Caco-2 (cell line): Measurements from ENCODE around the gene VPS51. TPM values are rescaled to one million over a fixed set of nuclear protein-coding genes. Genes with fewer than 3 reads are reported as not detected.

Experiments used
- BruUV-seq: library from RNA; stranded (reverse); fragments of 400-500 nt; replicated peaks from 2 replicates; lab custom pipeline; 2021; lab: Mats Ljungman, UMichigan
- CTCF ChIA-PET: fragments of 300-600 bp; sonication (Branson Sonifier 250); formaldehyde crosslinking; loops from one replicate; lab custom pipeline; 2022; ENCODE audit warnings: antibody characterized with exemption; lab: Charles Lee
- POLR2A ChIA-PET: fragments of 300-600 bp; sonication (Branson Sonifier 250); formaldehyde crosslinking; loops from one replicate; lab custom pipeline; 2022; ENCODE audit warnings: antibody characterized with exemption; lab: Charles Lee
- DNase-seq, 2 experiments: peaks; one replicate each; pipeline versions ENCODE4 v3.0.0 to v3.0.0-alpha.2; 2020 to 2022
- H3K27me3 ChIP-seq: replicated peaks from 2 replicates; pipeline ENCODE4 v1.6.0; 2011; ENCODE audit warnings: low read length; ENCODE audit not compliant: control insufficient read depth, insufficient read depth
- H3K36me3 ChIP-seq: 2 replicates; pipeline ENCODE4 v1.5.1; 2011; ENCODE audit warnings: low read length; ENCODE audit not compliant: control insufficient read depth, insufficient read depth
- H3K4me1 ChIP-seq: fragments of 250-450 bp; sonication (Bioruptor Pico); 2 replicates; pipeline ENCODE4 v1.5.1; 2020; ENCODE audit warnings: mild to moderate bottlenecking
- H3K4me3 ChIP-seq: 2 replicates; pipeline ENCODE4 v1.5.1; 2011; ENCODE audit warnings: low read depth, mild to moderate bottlenecking, control low read depth, low read length
- H3K9me3 ChIP-seq: fragments of 250-450 bp; sonication (Bioruptor Pico); 2 replicates; pipeline ENCODE4 v1.5.1; 2020; ENCODE audit warnings: mild to moderate bottlenecking, moderate library complexity
- H3K27ac Mint-ChIP-seq: one replicate; pipeline ENCODE4 v1.8.0; 2022; ENCODE audit warnings: mixed read lengths; ENCODE audit not compliant: unreplicated experiment
- H3K27me3 Mint-ChIP-seq: one replicate; pipeline ENCODE4 v1.8.0; 2022; ENCODE audit warnings: mixed read lengths; ENCODE audit not compliant: insufficient read depth, unreplicated experiment
- H3K36me3 Mint-ChIP-seq: one replicate; pipeline ENCODE4 v1.8.0; 2022; ENCODE audit warnings: mild to moderate bottlenecking, mixed read lengths; ENCODE audit not compliant: insufficient read depth, unreplicated experiment
- H3K4me1 Mint-ChIP-seq: one replicate; pipeline ENCODE4 v1.8.0; 2022; ENCODE audit warnings: low read depth, mixed read lengths; ENCODE audit not compliant: unreplicated experiment
- H3K4me3 Mint-ChIP-seq: one replicate; pipeline ENCODE4 v1.8.0; 2022; ENCODE audit warnings: mild to moderate bottlenecking, moderate library complexity, mixed read lengths; ENCODE audit not compliant: unreplicated experiment
- H3K9me3 Mint-ChIP-seq: one replicate; pipeline ENCODE4 v1.8.0; 2022; ENCODE audit warnings: mixed read lengths; ENCODE audit not compliant: unreplicated experiment
- intact Hi-C: fragments of 100-400 bp; cut with micrococcal nuclease; formaldehyde crosslinking; loops from one replicate; pipeline ENCODE4 v1.10.0; 2022; ENCODE audit not compliant: unreplicated experiment
- total RNA-seq: library from RNA; stranded (reverse); gene quantifications from 2 replicates; pipeline ENCODE4 v1.2.3, GENCODE V29; 2022
- TF ChIP-seq, protein P1 (sequence below), 2 experiments: fragments of 200-600 bp in 1 of 2; IDR thresholded peaks; 1 replicate in 1 of 2; 2 replicates in 1 of 2; pipeline versions ENCODE4 v1.5.1 to v1.8.0; 2011 to 2022; ENCODE audit warnings: antibody characterized with exemption in 1 of 2, control low read depth in 1 of 2, inconsistent platforms in 1 of 2, low read depth in 1 of 2, low read length in 1 of 2, mild to moderate bottlenecking in 1 of 2, moderate library complexity in 1 of 2; ENCODE audit not compliant: insufficient read depth in 1 of 2, severe bottlenecking in 1 of 2, unreplicated experiment in 1 of 2

Gene VPS51
- total RNA-seq, 1 experiment from 2014 or later: 158 TPM

DNA sequence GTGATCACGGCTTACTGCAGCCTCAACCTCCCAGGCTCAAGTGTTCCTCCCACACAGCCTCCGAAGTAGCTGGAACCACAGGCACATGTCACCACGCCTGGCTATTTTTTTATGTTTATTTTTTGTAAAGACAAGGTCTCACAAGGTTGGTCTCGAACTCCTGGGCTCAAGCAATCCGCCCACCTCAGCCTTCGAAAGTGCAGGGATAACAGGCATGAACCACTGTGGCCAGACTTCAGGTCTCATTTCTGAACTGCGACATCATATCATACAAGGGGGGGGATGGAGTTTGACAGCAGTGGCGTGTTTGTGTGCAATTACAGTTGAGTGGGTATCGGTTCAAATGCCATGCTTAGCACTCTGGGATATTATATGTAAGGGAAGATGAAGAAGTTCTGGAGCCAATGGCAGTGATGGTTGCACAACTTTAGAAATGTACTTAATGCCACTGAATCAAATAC is 44.6 kb upstream of the VPS51 start:
- Histone ChIP-seq H3K27me3 (no peaks in the 10 kb centered on the region), H3K4me3 (no peak overlapping the region), H3K36me3 (no peaks in the 10 kb centered on the region), H3K9me3 (no peaks in the 10 kb centered on the region), H3K4me1 (no peaks in the 10 kb centered on the region)
- no peaks in the 10 kb centered on the region for H3K9me3 Mint-ChIP-seq
- DNase-seq: no peak
- peaks cover 3% of the 10 kb centered on the region for H3K27me3 Mint-ChIP-seq
- ChIA-PET CTCF (no interaction called here), POLR2A (no interaction called here)
- H3K27ac Mint-ChIP-seq: no peak overlapping the region
- peaks cover 9% of the 10 kb centered on the region for H3K36me3 Mint-ChIP-seq
- intact Hi-C loops: no loop called here
- TF ChIP-seq, protein P1, sequence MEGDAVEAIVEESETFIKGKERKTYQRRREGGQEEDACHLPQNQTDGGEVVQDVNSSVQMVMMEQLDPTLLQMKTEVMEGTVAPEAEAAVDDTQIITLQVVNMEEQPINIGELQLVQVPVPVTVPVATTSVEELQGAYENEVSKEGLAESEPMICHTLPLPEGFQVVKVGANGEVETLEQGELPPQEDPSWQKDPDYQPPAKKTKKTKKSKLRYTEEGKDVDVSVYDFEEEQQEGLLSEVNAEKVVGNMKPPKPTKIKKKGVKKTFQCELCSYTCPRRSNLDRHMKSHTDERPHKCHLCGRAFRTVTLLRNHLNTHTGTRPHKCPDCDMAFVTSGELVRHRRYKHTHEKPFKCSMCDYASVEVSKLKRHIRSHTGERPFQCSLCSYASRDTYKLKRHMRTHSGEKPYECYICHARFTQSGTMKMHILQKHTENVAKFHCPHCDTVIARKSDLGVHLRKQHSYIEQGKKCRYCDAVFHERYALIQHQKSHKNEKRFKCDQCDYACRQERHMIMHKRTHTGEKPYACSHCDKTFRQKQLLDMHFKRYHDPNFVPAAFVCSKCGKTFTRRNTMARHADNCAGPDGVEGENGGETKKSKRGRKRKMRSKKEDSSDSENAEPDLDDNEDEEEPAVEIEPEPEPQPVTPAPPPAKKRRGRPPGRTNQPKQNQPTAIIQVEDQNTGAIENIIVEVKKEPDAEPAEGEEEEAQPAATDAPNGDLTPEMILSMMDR (IDR thresholded peaks at IDR 0.05; ENCODE audit: insufficient read depth in 1 of 2, low read depth in 1 of 2, low read length in 1 of 2, severe bottlenecking in 1 of 2, unreplicated experiment in 1 of 2): no peak
- no peaks in the 10 kb centered on the region for H3K4me1 Mint-ChIP-seq
- no TSS peak for BruUV-seq
- H3K4me3 Mint-ChIP-seq: no peak overlapping the region

DNA sequence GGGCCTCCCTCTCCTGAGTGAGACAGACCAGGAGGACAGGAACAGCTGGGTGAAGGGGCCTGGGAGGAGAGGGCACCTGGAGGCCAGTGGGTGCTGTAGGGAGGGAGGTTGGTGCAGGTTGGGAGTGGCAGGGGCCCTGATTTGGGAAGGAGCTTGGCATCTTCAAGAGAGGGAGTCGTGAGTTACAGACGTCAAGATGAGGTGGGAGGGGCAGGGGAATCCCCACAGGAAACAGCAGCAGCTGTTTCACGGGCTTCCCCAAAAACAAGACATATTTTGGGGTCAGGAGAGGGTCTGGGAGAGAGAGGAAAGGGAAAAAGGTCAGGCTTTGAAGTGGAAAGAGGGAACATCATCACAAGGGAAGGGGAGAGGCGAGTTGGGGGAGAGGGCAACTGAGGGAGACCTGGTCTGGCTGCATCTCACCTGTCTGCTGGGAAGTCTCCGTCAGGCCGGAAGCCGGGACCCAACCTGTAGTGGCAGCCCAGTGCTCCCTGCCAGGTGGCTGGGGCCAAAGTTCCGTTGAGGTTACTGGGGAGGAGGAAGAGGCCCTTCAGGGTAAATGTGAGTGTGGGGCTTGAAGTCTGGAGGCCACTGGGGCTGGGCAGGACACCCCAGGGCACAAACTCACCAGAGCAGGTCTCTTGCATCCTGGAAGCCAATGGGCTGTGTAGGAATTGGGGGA is 42.0 kb upstream of the VPS51 start:
- POLR2A ChIA-PET: interaction anchor here (0.6 kb wide), 1 partner anchor 58 kb away, joined by 3 read pairs; no protein-coding TSS in a partner anchor
- H3K27ac Mint-ChIP-seq: no peak overlapping the region
- intact Hi-C loops: no loop called here

DNA sequence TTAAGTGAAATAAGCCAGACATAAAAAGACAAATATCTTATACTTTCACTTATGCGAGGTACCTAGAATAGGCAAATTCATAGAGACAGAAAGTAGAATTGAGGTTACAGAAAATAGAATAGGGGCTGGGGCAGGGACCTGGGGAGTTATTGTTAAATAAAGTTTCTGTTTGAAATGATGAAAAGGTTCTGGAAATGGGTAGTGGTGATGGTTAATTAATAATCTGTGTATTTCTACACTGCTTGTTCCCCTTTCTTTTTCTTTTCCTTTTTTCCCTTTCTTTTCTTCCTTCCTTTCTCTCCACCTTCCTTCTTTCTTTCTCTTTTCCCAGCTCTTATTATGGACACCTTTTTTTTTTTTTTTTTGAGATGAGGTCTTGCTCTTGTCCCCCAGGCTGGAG is 40.5 kb upstream of the VPS51 start:
- CTCF ChIA-PET: interaction anchor here (1.1 kb wide), 1 partner anchor 178 kb away, joined by 11 read pairs; no protein-coding TSS in a partner anchor
- no peak overlapping the region for H3K27ac Mint-ChIP-seq

More for the DNA sequence above, 42.0 kb upstream of the VPS51 start:
- H3K4me3 Mint-ChIP-seq: no peak overlapping the region
- no peak overlapping the region for H3K4me3 ChIP-seq
- no TSS peak for BruUV-seq
- no peaks in the 10 kb centered on the region for H3K4me1 Mint-ChIP-seq
- peaks cover 4% of the 10 kb centered on the region for H3K36me3 Mint-ChIP-seq
- H3K36me3 ChIP-seq: no peaks in the 10 kb centered on the region
- CTCF ChIA-PET: no interaction called here
- H3K4me1 ChIP-seq: no peaks in the 10 kb centered on the region
- TF ChIP-seq, protein P1 (IDR thresholded peaks at IDR 0.05; ENCODE audit: insufficient read depth in 1 of 2, low read depth in 1 of 2, low read length in 1 of 2, severe bottlenecking in 1 of 2, unreplicated experiment in 1 of 2): no peak
- DNase-seq: no peak
- no peaks in the 10 kb centered on the region for H3K9me3 ChIP-seq
- H3K27me3 Mint-ChIP-seq: peaks cover 3% of the 10 kb centered on the region
- no peaks in the 10 kb centered on the region for H3K27me3 ChIP-seq
- no peaks in the 10 kb centered on the region for H3K9me3 Mint-ChIP-seq

More for the DNA sequence above, 40.5 kb upstream of the VPS51 start:
- intact Hi-C loops: no loop called here
- Histone ChIP-seq H3K9me3 (no peaks in the 10 kb centered on the region), H3K4me1 (no peaks in the 10 kb centered on the region), H3K4me3 (no peak overlapping the region), H3K27me3 (no peaks in the 10 kb centered on the region), H3K36me3 (no peaks in the 10 kb centered on the region)
- no peaks in the 10 kb centered on the region for H3K9me3 Mint-ChIP-seq
- TF ChIP-seq, protein P1 (IDR thresholded peaks at IDR 0.05; ENCODE audit: insufficient read depth in 1 of 2, low read depth in 1 of 2, low read length in 1 of 2, severe bottlenecking in 1 of 2, unreplicated experiment in 1 of 2): no peak
- POLR2A ChIA-PET: no interaction called here
- peaks cover 4% of the 10 kb centered on the region for H3K36me3 Mint-ChIP-seq
- no TSS peak for BruUV-seq
- no peak overlapping the region for H3K4me3 Mint-ChIP-seq
- H3K27me3 Mint-ChIP-seq: peaks cover 3% of the 10 kb centered on the region
- DNase-seq: no peak
- H3K4me1 Mint-ChIP-seq: no peaks in the 10 kb centered on the region
